ENCODE data around the gene BTRC. TPM values are rescaled to one million over a fixed set of nuclear protein-coding genes. Genes with fewer than 3 reads are reported as not detected.

The BTRC gene
- total and polyA plus RNA-seq, 10 of the 15 experiments (the other 5 are each of a cell fraction or from before 2014, with no cell fraction given), result 2.2 to 18.6 (median 8.6) TPM

DNA sequence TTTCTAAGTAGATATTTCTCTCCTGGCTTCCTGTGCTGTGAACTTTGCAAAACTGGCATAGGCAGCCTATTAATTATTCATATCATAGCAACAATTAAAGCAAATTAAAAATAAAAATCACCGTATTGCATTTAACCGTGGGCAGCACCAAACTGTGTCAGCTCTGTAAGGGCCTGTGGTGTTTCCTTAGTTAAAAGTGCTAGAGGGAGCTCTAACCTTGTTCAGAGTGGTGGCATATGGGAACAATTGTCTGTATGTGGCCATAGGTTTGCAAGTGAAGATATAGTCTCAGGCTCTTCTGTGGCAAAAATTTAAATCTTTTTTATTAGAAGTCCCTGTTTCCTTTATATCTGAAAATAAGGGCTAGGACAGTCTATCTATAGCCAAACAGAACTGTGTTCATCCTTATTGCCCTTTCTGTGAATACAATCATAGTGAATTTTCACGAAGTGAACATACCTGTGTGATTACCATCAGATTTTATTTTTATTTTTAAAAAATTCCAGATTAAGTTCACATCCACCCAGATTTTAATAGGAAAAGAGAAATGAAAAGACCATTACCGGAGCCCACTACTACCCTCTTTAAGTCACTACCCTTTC is 141.5 kb downstream of the BTRC start:
- Histone ChIP-seq H3K36me3 (ENCODE audit: control insufficient read depth in 2 of 2, insufficient read depth in 2 of 2, low read length in 1 of 2) (no peaks in the 10 kb centered on the region), H3K79me2 (ENCODE audit: control insufficient read depth, insufficient read depth, low read length) (no peaks in the 10 kb centered on the region), H3K27me3 (replicated peaks in 1 of 2; ENCODE audit: control insufficient read depth in 2 of 2, insufficient read depth in 2 of 2, low read length in 1 of 2) (no peaks in the 10 kb centered on the region), H3K4me1 (ENCODE audit: control insufficient read depth, insufficient read depth, low read length) (no peaks in the 10 kb centered on the region), H2AFZ (ENCODE audit: control insufficient read depth, low read depth, low read length) (no peak overlapping the region; the same call in 1 of the 2 replicates), H3K27ac (ENCODE audit: control insufficient read depth, insufficient read depth) (no peak overlapping the region), H3K9me3 (replicated peaks; ENCODE audit: control insufficient read depth, insufficient read depth, low read length) (no peaks in the 10 kb centered on the region), H3K4me3 (no peak overlapping the region), H3K9ac (ENCODE audit: control insufficient read depth, insufficient read depth, low read length) (no peak overlapping the region), H3K4me2 (ENCODE audit: control insufficient read depth, insufficient read depth) (no peak overlapping the region), H4K20me1 (ENCODE audit: control insufficient read depth, insufficient read depth) (no peaks in the 10 kb centered on the region)
- 64% methylated on average over 4 of the region's 4 CpGs for WGBS (ENCODE audit: insufficient coverage, insufficient replicate concordance, low lambda C conversion rate, missing lambda C conversion rate)
- DNase-seq (ENCODE audit: low read depth, low spot score), result no peak
- ChIA-PET RAD21 (ENCODE audit: unreplicated experiment) (no interaction called here), CTCF (interaction anchor here (0.9 to 1.6 kb wide), 3 partner anchors 12 to 76 kb away, joined by 3 to 4 read pairs (median 3); no protein-coding TSS in a partner anchor), POLR2A (no interaction called here), SMC1A (ENCODE audit: uncharacterized antibody, unreplicated experiment) (no interaction called here)
- TF ChIP-seq, protein P1, sequence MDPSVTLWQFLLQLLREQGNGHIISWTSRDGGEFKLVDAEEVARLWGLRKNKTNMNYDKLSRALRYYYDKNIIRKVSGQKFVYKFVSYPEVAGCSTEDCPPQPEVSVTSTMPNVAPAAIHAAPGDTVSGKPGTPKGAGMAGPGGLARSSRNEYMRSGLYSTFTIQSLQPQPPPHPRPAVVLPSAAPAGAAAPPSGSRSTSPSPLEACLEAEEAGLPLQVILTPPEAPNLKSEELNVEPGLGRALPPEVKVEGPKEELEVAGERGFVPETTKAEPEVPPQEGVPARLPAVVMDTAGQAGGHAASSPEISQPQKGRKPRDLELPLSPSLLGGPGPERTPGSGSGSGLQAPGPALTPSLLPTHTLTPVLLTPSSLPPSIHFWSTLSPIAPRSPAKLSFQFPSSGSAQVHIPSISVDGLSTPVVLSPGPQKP (IDR thresholded peaks at IDR 0.05; ENCODE audit: low read depth, low read length), result no peak
- no peak for TF ChIP-seq SREBF1 (IDR thresholded peaks at IDR 0.05; ENCODE audit: low read length)
- TF ChIP-seq SMC3 (IDR thresholded peaks at IDR 0.05; ENCODE audit: borderline replicate concordance, low read length), result peak; percentile 24; the same call in 1 of the 2 replicates
- TF ChIP-seq ESRRA (IDR thresholded peaks at IDR 0.05; ENCODE audit: low read length), result no peak
- peak; percentile 13; the same call in 1 of the 2 replicates for TF ChIP-seq RUNX3 (IDR thresholded peaks at IDR 0.05; ENCODE audit: low read length)
- TF ChIP-seq PAX8 (IDR thresholded peaks at IDR 0.05), result no peak
- peak; percentile 65 for TF ChIP-seq RAD21 (IDR thresholded peaks at IDR 0.05; ENCODE audit: insufficient read depth, low read depth, low read length)
- TF ChIP-seq, protein P2, sequence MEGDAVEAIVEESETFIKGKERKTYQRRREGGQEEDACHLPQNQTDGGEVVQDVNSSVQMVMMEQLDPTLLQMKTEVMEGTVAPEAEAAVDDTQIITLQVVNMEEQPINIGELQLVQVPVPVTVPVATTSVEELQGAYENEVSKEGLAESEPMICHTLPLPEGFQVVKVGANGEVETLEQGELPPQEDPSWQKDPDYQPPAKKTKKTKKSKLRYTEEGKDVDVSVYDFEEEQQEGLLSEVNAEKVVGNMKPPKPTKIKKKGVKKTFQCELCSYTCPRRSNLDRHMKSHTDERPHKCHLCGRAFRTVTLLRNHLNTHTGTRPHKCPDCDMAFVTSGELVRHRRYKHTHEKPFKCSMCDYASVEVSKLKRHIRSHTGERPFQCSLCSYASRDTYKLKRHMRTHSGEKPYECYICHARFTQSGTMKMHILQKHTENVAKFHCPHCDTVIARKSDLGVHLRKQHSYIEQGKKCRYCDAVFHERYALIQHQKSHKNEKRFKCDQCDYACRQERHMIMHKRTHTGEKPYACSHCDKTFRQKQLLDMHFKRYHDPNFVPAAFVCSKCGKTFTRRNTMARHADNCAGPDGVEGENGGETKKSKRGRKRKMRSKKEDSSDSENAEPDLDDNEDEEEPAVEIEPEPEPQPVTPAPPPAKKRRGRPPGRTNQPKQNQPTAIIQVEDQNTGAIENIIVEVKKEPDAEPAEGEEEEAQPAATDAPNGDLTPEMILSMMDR (IDR thresholded peaks at IDR 0.05 in 2 of 3, conservative IDR thresholded peaks at IDR 0.05 in 1 of 3; ENCODE audit: control insufficient read depth in 2 of 3, extremely low read depth in 1 of 3, insufficient read depth in 1 of 3, low read depth in 3 of 3, low read length in 3 of 3), result peak; percentile 22 to 41 (median 40); a peak in 5 of 6 replicates
- TF ChIP-seq IRF4 (IDR thresholded peaks at IDR 0.05; ENCODE audit: low read depth, low read length), result no peak
- no peak for TF ChIP-seq ZNF217 (IDR thresholded peaks at IDR 0.05)
- no peak for TF ChIP-seq CHD4 (IDR thresholded peaks at IDR 0.05)
- TF ChIP-seq NRF1 (conservative IDR thresholded peaks at IDR 0.05; ENCODE audit: low read depth, low read length), result no peak
- peak; percentile 75 for ATAC-seq
- FAIRE-seq, result peak; percentile 84
- in situ Hi-C loops (cut with MboI) (no loop called here), intact Hi-C loops (cut with micrococcal nuclease; ENCODE audit: unreplicated experiment) (no loop called here)
- BruUV-seq (replicated peaks), result no TSS peak

Measured in GM12878 (cell line).